GM18861 (cell line): ENCODE measurements around the gene LNX1.
A peak's percentile ranks its signal among the peaks of the same experiment; 100 is the strongest.

Experiments
- ATAC-seq: cut with Tn5 transposase; IDR thresholded peaks from one replicate; pipeline ENCODE4 v1.9.1; 2021; ENCODE audit not compliant: unreplicated experiment

LNX1 gene

DNA sequence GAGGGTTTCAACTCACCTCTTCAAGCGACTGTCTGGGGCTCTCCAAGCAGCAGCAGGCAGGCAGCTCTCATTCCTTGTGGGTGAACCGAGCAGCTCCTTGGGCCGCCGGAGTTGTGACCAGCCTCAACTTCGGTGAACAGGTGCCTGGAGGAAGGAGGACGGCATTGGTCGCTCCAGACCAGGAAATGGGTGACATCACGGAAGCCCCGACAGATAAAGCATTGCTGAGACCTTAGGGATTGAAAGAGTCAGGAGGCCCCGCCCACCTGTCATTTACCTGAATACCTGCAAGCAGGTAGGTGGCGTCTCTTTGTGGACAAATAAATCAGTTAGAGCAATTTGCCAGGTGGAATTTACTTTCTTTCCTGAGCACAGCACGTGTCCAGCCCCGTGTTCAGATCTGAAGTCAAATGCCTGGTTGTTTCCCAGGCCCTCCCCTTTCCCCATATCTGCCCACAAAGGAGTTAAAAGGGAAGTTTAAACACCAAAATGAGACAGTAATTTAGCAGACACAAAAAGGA lies at the start of gene LNX1:
LNX1 (minus strand) TSS at position 115 of the 521 bp plus-strand sequence. CDS start 17,484 bp downstream, outside the sequence.
- no peak for ATAC-seq

DNA sequence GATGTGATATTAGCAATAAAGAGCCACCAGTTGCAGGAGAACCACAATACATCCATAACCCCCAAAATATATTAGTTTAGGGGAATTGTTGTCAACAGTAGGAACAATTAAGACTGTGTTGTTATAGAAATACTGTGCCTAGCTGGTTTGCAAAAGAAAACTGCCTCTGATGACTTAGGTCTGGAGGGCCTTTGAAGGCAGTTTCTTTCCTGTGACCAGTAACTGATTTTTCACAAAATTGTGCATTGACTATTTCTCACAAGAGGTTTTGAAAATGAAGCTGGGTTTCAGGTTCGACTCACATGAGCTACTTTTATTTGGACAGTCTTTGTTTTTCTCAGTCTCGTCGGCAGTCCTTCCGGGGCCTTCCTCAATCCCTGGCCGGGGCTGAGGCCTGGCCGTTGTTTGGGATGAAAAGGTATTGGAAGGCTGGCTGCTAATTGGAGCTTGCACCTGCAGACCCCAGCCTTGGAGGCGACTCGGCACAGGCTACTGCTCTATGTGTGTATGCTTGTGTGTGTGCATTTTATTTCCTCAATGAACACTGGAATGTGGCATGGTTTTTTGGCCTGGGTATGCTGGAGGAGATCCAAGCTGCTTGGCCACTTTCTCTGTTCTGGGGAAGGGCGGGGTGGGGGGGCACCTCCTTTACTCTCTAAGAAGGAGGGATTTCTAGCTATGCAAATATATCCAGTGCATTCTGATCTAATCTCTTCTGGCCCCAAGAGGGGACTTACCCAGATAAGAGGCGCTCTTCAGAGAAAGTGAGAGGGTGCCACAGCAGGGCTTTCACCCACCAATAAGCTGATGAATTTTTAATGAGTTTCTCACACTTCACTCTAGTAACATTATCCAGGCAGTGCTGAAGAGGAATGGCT lies 49.5 kb upstream of the LNX1 start:
- ATAC-seq, result peak; percentile 71

DNA sequence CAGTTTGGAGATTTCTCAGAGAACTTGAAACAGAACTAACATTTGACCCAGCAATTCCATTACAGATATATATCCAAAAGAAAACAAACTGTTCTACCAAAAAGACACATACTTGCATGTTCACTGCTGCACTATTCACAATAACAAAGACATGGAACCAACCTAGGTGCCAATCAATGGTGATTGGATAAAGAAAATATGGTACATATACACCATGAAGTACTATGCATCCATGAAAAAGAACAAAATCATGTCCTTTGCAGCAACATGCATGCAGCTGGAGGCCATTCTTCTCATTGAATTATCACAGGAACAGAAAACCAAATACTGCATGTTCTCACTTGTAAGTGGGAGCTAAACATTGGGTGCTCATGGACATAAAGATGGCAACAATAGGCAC lies 47.6 kb upstream of the LNX1 start:
- no peak for ATAC-seq

- no peak for ATAC-seq
These were observed 46.1 kb upstream of the LNX1 start for GRCh38 chr4:53637348-53637747.

DNA sequence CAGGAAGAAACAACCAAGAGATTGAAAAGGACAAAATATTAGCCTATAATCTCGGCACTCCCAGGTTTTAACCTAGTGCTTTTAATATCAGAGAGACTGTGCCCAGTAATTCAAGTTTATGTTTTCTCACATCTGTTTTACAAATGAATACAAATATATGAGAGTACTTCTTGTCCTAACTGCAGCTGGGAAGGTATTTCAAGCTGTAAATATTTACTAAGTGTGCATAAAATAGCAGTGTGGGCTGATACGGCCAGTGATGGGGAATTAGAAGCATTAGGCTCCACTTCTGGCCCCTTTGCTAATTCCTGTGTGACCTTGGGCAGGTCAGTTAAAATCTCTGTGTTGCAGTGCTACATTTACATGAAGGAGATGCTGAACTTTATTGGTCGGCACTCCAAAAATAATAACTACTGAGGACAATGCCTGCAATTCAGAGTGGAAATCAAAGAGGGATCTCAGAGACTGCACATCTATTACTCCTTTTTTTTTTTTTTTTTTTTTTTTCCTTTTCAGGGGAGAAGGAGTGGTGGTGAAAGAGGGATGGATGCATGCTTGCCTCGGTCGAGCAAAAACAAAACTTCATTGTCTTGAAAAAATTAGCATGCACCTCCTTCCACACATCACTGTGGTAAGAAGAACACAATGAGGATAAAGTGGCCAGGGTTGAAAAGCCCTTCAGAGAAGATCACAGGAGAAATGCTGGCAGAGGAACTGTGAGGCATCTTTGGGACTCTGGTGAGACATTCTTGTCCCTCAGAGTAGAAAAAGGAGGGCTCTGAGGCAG lies 44.6 kb upstream of the LNX1 start:
- ATAC-seq, result no peak

GRCh38 chr4:53633608-53634007 lies 42.3 kb upstream of the LNX1 start:
- ATAC-seq, result no peak

- ATAC-seq, result no peak
These were observed 38.0 kb upstream of the LNX1 start for GRCh38 chr4:53629296-53629695.

DNA sequence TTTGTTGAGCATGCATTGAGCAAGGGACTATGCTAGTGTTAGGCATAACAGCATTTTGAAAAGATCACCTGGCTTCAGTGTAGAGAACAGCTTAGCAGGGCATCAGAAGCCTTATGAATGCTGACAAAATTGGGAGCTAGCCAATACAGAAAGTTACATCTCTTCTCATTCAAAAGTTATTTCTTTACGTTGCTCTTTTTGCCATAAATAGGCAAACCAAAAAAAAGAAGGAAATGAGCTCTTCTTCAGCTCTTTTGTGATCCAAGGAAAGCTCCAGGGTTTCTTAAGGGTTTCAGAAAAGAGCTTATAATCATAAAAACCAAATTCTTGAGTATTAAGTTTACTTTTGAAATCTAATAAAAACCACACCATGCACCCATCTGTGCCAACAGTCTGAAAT lies 35.2 kb upstream of the LNX1 start:
- no peak for ATAC-seq

DNA sequence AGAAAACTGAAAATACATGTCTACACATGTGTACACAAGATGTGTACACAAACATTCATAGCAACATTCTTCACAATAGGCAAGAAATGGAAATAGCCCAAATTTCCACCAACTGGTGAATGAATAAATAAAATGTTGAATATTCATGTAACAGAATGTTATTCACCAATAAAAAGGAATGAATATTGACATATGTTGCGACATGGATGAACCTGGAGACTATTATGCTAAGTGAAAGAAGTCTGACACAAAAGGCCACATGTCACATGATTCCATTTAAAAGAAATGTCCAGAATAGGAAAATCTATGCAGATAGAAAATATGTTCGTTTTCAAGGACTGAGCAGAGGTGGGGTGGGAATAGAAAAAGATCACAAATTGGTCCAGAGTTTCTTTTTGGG lies 34.6 kb upstream of the LNX1 start:
- ATAC-seq, result no peak

DNA sequence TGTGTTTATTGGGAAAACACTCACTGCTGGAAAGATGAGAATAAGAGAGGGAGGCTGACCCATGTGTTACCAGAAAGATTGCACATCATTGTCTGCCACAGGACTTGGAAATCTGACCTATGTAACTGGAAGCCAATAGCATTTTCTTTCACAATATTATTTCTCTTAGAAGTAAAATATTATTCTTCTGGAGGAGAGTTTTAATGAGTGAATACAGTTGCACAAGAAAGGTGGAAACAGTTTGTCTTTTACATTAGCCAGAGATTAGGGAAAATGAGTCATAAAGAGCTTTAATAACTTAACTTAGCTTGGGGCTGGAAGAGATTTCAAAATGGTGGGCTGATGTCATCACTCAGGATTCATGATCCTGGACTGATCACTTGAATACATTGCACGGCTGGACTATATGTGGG lies 31.5 kb upstream of the LNX1 start:
- ATAC-seq, result no peak

- ATAC-seq, result no peak
These were observed 29.7 kb upstream of the LNX1 start for GRCh38 chr4:53620956-53621355.

GRCh38 chr4:53619431-53619830 lies 28.1 kb upstream of the LNX1 start:
- no peak for ATAC-seq

DNA sequence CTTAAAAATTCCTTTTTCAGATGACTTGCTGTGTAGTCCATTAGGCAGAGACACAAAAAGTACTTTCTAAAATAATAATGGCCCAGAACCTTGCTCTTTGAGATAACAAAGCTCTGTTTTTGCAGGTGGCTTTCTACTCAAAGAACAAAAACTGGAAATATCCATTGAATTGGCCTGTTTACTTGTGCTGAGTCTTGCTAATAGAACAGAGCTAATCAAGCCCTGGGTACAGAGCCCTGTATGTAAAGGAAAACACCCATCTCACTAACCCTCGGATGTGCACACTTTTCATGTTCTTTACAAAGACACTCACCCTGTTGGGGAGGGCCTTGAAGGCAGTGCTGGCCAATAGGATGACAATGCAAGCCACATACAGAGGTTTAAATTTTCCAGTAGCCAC lies 27.0 kb upstream of the LNX1 start:
- ATAC-seq, result no peak

- no peak for ATAC-seq
These were observed 25.9 kb upstream of the LNX1 start for GRCh38 chr4:53617101-53617680.

DNA sequence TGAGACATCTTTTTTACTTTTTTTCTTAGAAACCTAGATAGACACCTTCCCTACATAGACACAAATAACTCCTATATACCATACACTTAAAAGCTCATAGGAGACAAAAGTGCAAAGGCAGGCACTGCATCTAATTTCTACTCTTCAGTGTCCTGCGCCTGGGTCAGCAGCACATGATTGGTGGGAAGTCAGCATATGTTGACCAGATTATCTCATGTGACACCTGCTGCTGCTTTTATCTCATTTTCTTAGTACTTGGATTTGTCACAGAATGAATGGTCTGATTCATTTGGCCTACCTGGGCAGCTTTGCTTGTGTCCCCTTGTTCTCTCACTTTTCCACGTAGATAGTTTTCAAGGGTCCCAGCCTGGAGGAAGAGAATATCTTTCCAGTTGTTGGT lies 24.9 kb upstream of the LNX1 start:
- ATAC-seq, result no peak

DNA sequence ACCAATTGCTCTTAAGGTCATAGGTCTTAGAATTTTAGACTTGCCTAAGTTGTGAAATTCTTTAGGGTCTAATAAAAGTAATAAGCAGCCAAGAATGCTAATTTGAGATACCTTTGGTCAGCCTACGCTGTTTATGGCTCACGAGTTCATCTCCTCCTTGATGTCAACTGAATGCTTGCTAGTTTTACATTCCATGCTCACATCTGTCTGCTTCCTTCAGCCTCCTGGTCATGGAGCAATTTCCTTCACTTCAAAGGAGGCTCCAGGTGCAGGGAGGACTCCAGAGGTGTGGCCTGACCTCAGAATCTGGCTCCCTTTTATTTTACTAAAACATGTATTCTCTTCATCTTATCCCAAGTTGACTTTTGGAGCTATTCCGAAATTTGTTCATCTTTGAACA lies 23.3 kb upstream of the LNX1 start:
- no peak for ATAC-seq

- no peak for ATAC-seq
These were observed 22.1 kb upstream of the LNX1 start for GRCh38 chr4:53613428-53613827.

DNA sequence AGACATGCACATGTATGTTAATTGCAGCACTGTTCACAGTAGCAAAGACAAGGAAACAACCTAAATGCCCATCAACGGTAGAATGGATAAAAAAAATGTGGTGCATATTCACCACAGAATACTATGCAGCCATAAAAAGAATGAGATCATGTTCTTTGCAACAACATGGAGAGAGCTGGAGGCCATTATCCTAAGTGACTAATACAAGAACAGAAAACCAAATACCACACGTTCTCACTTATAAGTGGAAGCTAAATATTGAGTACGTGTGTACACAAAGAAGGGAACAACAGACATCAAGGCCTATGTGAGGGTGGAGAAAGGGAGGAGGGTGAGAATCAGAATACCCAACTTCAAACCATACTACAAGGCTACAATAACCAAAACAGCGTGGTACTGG lies 17.4 kb upstream of the LNX1 start:
- peak; percentile 9 for ATAC-seq

DNA sequence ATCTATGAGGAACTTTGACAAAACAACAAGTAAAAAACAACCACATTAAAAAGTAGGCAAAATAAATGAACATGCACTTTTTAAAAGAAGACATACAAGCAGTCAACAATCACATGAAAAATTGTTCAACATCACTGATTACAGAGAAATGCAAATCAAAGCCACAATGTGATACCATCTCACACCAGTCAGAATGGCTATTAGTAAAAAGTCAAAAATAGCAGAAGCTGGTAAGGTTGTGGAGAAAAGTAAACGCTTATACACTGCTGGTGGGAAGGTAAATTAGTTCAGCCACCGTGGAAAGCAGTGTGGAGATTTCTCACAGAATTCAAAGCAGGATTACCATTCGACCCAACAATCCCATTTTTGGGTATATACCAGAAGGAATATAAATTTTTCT lies 17.0 kb upstream of the LNX1 start:
- ATAC-seq, result peak; percentile 49

DNA sequence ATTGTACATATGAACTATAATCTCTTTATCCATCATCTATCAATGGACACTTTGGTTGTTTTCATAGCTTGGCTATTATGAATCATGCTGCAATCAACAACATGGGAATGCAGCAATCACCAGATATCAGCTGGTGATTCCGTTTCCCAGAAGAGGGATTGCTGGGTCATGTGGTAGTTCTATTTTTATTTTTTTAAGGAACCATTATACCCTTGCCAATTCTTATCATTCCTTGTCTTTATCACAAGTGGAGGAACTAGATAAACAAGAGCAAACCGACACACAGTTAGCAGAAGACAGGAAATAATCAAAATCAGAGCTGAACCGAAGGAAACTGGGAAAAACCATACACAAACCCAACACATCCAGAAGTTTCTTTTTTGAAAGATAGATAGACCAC lies 14.5 kb upstream of the LNX1 start:
- ATAC-seq, result no peak

DNA sequence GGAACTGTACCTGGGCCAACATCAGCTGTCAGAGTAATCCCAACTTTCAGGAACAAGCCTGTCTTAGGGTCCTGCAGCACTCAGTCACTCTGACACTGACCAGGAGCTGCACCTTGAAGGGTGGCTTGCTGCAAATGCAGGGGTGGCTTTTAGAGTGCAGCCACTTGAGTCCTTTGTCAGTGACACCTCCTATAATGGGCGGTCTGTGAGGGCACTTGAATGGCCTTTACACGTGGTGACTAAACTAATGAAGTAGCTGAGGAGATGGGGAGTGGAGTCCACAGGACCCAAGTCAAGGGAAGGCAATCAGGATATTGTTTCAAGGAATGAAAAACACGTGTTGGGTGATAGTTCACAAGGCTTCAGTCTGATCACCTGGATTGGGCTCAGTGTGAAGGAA lies 11.1 kb upstream of the LNX1 start:
- ATAC-seq, result no peak
